Liver (tissue), 3 donors: Measurements from ENCODE around the gene CCDC50.

Source experiments
- CTCF ChIP-seq: fragments of 150-350 bp; IDR thresholded peaks from 2 replicates; pipeline ENCODE4 v1.5.1; 2017; ENCODE audit warnings: improper control_type of control experiment, low read depth, low read length; ENCODE audit not compliant: missing input control
- JUND ChIP-seq, 2 donors: IDR thresholded peaks; 2 replicates each; pipeline ENCODE4 v1.6.1; 2016; ENCODE audit warnings: antibody characterized with exemption in 2 of 2
- RAD21 ChIP-seq, 2 donors: IDR thresholded peaks; 2 replicates each; pipeline ENCODE4 v1.6.1; 2016; ENCODE audit warnings: antibody characterized with exemption in 2 of 2, mild to moderate bottlenecking in 2 of 2
- REST ChIP-seq: IDR thresholded peaks from 2 replicates; pipeline ENCODE4 v1.6.1; 2016; ENCODE audit warnings: antibody characterized with exemption, mild to moderate bottlenecking
- SP1 ChIP-seq: IDR thresholded peaks from 2 replicates; pipeline ENCODE4 v1.6.1; 2018; ENCODE audit warnings: antibody characterized with exemption, mild to moderate bottlenecking
- ZBTB33 ChIP-seq: IDR thresholded peaks from 2 replicates; pipeline ENCODE4 v1.6.1; 2016; ENCODE audit warnings: antibody characterized with exemption
- donor health status: healthy.
- donor health status: healthy.

- TF ChIP-seq RAD21 (IDR thresholded peaks at IDR 0.05) (no peak), CTCF (no peak), SP1 (no peak), JUND (IDR thresholded peaks at IDR 0.05) (no peak), REST (no peak), ZBTB33 (no peak)
These were observed 45.8 kb upstream of the CCDC50 start for GRCh38 chr3:191283400-191283799.
